Natural killer cell (primary cell): ENCODE measurements around the gene MAD1L1. TPM values are rescaled to one million over a fixed set of nuclear protein-coding genes. Genes with fewer than 3 reads are reported as not detected.

Experiments used
- ATAC-seq, 3 donors: fragments of 150-1000 bp in 2 of 3; fragments of 200-7000 bp in 1 of 3; cut with Tn5 transposase; 1 replicate in 1 of 3; 2 replicates in 2 of 3; pipeline ENCODE4 v1.10.0; 2021; ENCODE audit warnings: mild to moderate bottlenecking in 2 of 3, moderate library complexity in 2 of 3
- DNase-seq, 2 donors: peaks; one replicate each; pipeline versions ENCODE4 v3.0.0 to v3.0.0-alpha.2; 2013 to 2021; ENCODE audit warnings: mixed read lengths in 1 of 2
- H3K27ac ChIP-seq: one replicate; pipeline ENCODE4 v1.5.1; 2013; ENCODE audit warnings: mild to moderate bottlenecking, low read length
- H3K27me3 ChIP-seq: one replicate; pipeline ENCODE4 v1.6.1; 2013; ENCODE audit warnings: low read length; ENCODE audit not compliant: control insufficient read depth, insufficient read depth
- H3K36me3 ChIP-seq: one replicate; pipeline ENCODE4 v1.6.1; 2013; ENCODE audit warnings: low read length; ENCODE audit not compliant: control insufficient read depth, insufficient read depth
- H3K4me1 ChIP-seq: one replicate; pipeline ENCODE4 v1.6.1; 2013; ENCODE audit warnings: low read length; ENCODE audit not compliant: control insufficient read depth, insufficient read depth
- H3K4me3 ChIP-seq: one replicate; pipeline ENCODE4 v1.5.1; 2013; ENCODE audit warnings: low read length
- H3K9me3 ChIP-seq: one replicate; pipeline ENCODE4 v1.6.1; 2013; ENCODE audit warnings: low read length; ENCODE audit not compliant: control insufficient read depth, insufficient read depth
- H3K27ac Mint-ChIP-seq, 2 donors: one replicate each; pipeline ENCODE4 v1.8.0; 2022; ENCODE audit warnings: mild to moderate bottlenecking in 2 of 2, mixed read lengths in 2 of 2, moderate library complexity in 1 of 2
- H3K27me3 Mint-ChIP-seq, 2 donors: one replicate each; pipeline ENCODE4 v1.8.0; 2022; ENCODE audit warnings: low read depth in 2 of 2, mixed read lengths in 2 of 2
- H3K36me3 Mint-ChIP-seq: one replicate; pipeline ENCODE4 v1.8.0; 2022; ENCODE audit warnings: mixed read lengths
- H3K4me1 Mint-ChIP-seq, 2 donors: one replicate each; pipeline ENCODE4 v1.8.0; 2022; ENCODE audit warnings: mixed read lengths in 2 of 2
- H3K4me3 Mint-ChIP-seq: one replicate; pipeline ENCODE4 v1.8.0; 2022; ENCODE audit warnings: mild to moderate bottlenecking, moderate library complexity, mixed read lengths
- H3K9me3 Mint-ChIP-seq, 2 donors: one replicate each; pipeline ENCODE4 v1.8.0; 2022; ENCODE audit warnings: mixed read lengths in 2 of 2
- WGBS: methylation state at CpG from one replicate; pipeline ENCODE4 v1.1.7; 2013; ENCODE audit warnings: missing lambda C conversion rate; ENCODE audit not compliant: insufficient coverage; 5-methylcytosine and 5-hydroxymethylcytosine counted together
- intact Hi-C: fragments of 100-400 bp; cut with micrococcal nuclease; formaldehyde crosslinking; loops from one replicate; pipeline ENCODE4 v1.14.2; 2022
- total RNA-seq, 4 donors: library from RNA; stranded (reverse); fragments of 120-200 nt in 1 of 4; gene quantifications; one replicate each; pipeline versions ENCODE4 v1.2.3 to v1.2.4, GENCODE V29; 2013 to 2022
- TF ChIP-seq, protein P1 (sequence below): fragments of 200-600 bp; IDR thresholded peaks from one replicate; pipeline ENCODE4 v1.8.0; 2022; ENCODE audit warnings: antibody characterized with exemption

Gene MAD1L1
- total RNA-seq, 3 donors from 2014 or later (not counting 1 experiment from before 2014, with no cell fraction given): 53.6 to 81.2 (median 77.4) TPM

DNA sequence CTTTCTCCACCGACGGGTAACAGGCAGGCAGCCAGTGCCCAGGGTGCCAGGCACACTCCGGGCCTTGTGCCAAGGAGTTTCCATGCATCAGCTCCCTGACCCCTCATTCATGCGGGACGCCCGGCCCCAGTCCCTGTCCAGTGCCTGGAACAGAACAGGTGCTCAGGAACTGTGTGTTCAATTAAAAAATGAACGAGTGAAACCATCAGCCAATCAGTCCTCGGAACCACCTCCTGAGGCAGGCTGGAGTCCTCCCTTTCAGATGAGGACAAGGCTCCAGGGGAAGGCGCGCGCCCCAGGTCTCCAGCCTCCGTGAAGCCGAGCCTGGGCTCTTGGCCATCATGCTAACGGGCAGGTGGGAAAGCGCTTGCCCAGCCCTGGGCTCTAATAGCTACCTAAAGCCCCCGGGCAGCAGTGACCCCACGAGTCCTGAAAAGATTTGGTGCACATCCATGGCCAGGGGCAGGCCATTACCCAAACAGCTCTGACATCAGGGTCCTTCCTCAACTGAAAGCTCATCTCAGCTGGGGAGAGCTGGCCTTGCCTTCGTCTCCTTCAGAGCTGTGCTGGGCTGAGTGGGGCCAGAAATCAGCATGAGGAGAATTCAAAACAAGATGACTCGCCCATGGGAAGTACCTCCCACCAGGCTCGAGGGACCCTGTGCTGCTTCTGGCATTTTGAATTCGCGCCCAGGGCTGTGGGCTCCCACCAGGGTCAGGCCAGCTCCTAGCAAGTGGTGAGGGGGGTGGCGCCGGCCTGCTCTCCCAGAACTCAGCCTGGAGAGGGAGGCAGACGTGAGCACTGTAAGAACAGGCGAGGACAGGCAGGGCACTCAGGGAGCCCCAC is 200.5 kb downstream of the MAD1L1 start:
- WGBS: 87% methylated on average over 26 of the region's 26 CpGs
- intact Hi-C loops: no loop called here
- H3K36me3 ChIP-seq: no peaks in the 10 kb centered on the region
- H3K27me3 Mint-ChIP-seq: peaks cover 21 to 46% of the 10 kb centered on the region in 2 donors
- no peaks in the 10 kb centered on the region for H3K27me3 ChIP-seq
- H3K36me3 Mint-ChIP-seq: peaks cover 22% of the 10 kb centered on the region
- H3K4me1 ChIP-seq: peaks cover 30% of the 10 kb centered on the region
- no peak for ATAC-seq
- no peak for DNase-seq
- peaks cover 6 to 10% of the 10 kb centered on the region in 2 donors for H3K9me3 Mint-ChIP-seq
- peak overlapping the region; percentile 90 for H3K4me3 Mint-ChIP-seq
- peaks cover 11% of the 10 kb centered on the region for H3K9me3 ChIP-seq
- no peak overlapping the region for H3K4me3 ChIP-seq
- H3K27ac Mint-ChIP-seq: peak overlapping the region in 1 of 2 donors; percentile 85
- H3K4me1 Mint-ChIP-seq: peaks cover 45 to 54% of the 10 kb centered on the region in 2 donors
- no peak overlapping the region for H3K27ac ChIP-seq
- TF ChIP-seq, protein P1, sequence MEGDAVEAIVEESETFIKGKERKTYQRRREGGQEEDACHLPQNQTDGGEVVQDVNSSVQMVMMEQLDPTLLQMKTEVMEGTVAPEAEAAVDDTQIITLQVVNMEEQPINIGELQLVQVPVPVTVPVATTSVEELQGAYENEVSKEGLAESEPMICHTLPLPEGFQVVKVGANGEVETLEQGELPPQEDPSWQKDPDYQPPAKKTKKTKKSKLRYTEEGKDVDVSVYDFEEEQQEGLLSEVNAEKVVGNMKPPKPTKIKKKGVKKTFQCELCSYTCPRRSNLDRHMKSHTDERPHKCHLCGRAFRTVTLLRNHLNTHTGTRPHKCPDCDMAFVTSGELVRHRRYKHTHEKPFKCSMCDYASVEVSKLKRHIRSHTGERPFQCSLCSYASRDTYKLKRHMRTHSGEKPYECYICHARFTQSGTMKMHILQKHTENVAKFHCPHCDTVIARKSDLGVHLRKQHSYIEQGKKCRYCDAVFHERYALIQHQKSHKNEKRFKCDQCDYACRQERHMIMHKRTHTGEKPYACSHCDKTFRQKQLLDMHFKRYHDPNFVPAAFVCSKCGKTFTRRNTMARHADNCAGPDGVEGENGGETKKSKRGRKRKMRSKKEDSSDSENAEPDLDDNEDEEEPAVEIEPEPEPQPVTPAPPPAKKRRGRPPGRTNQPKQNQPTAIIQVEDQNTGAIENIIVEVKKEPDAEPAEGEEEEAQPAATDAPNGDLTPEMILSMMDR: no peak

DNA sequence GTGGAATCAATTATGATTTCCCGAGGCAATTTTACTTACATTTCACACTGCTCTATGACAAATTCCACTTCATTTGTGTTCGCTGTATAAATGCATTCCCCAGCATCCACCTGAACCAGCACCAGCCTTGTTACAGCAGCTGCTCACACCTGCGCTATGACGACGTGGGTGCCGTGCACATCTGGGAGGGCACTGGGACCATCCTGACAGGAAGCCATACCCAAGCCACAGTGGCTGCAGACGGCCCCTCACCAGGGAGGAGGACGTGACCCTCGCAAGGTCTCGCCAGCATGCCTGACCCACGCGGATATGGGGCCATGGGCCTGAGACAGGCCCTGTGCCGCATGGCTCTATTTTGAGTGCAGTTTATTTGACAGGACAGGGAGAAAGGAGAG is 201.3 kb downstream of the MAD1L1 start:
- H3K4me1 ChIP-seq: peaks cover 25% of the 10 kb centered on the region
- Mint-ChIP-seq H3K36me3 (peaks cover 29% of the 10 kb centered on the region), H3K4me1 (peaks cover 40 to 47% of the 10 kb centered on the region in 2 donors), H3K4me3 (peak overlapping the region; percentile 90), H3K9me3 (peaks cover 6 to 10% of the 10 kb centered on the region in 2 donors), H3K27ac (peak overlapping the region; percentile 64 to 85), H3K27me3 (peaks cover 16 to 42% of the 10 kb centered on the region in 2 donors)
- H3K27me3 ChIP-seq: no peaks in the 10 kb centered on the region
- H3K9me3 ChIP-seq: peaks cover 11% of the 10 kb centered on the region
- TF ChIP-seq, protein P1: no peak
- peak in 1 of 3 donors; percentile 16 for ATAC-seq
- WGBS: 49% methylated on average over 13 of the region's 13 CpGs
- H3K4me3 ChIP-seq: no peak overlapping the region
- DNase-seq: no peak
- H3K36me3 ChIP-seq: no peaks in the 10 kb centered on the region
- H3K27ac ChIP-seq: no peak overlapping the region
- intact Hi-C loops: loop anchor here (1.0 kb wide), 1 partner anchor 12 kb away; no protein-coding TSS in a partner anchor

DNA sequence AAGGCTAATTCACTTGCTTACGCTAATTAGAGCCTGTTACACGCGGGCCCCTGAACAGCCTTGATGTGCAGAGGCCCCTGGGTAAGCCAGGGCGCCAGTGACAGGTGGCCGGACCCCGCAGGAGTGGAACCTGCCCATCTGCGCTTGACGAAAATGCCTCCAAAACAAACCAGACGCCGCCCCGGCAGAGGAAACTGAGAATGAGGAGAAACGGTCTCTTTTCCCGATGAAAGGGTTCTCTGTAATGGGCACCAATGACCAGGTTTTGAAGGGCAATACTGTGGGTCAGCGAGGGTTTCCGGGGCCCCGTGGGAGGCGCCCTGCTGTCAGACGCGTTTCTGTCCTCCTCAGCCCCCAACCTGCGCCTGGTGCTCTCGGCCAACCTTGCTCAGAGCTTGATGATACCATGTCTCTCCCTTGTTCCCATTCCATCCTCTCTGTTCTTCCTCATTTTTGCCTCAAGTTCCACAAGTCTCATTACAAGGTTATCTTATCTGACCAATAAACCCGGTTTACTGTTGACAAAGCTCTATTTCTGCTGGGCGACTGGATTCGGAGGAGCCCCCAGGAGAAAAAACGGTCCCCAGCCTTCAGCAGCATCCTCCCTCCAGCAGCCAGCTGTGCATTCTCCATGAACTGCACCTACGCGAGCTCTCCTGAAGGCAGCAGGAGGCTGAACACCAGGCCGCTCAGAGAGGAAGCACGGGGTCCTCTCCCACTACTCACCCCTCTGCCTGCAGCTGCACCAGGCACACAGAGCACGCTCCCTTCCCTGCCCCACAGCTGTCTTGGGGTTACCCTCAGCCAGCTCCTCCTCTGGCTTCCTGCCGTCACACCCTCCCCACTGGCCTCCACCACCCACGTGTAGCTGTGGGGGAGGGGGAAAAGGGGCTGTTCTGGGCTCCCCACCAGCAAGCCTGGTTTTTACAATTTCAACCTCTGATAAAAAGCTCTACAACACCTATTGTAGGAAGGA is 202.0 kb downstream of the MAD1L1 start:
- ATAC-seq (peak; percentile 93 to 100 (median 99)), DNase-seq (peak; percentile 67 to 69)
- Mint-ChIP-seq H3K36me3 (peaks cover 35% of the 10 kb centered on the region), H3K27me3 (peaks cover 16 to 42% of the 10 kb centered on the region in 2 donors), H3K4me3 (peak overlapping the region; percentile 90), H3K4me1 (peaks cover 40 to 47% of the 10 kb centered on the region in 2 donors), H3K27ac (peak overlapping the region; percentile 64 to 85), H3K9me3 (peaks cover 6 to 10% of the 10 kb centered on the region in 2 donors)
- intact Hi-C loops: loop anchor here (1.0 kb wide), 1 partner anchor 11 kb away; no protein-coding TSS in a partner anchor
- no peak overlapping the region for H3K27ac ChIP-seq
- no peaks in the 10 kb centered on the region for H3K36me3 ChIP-seq
- H3K27me3 ChIP-seq: no peaks in the 10 kb centered on the region
- peaks cover 25% of the 10 kb centered on the region for H3K4me1 ChIP-seq
- WGBS: 84% methylated on average over 30 of the region's 32 CpGs
- TF ChIP-seq, protein P1: no peak
- peaks cover 11% of the 10 kb centered on the region for H3K9me3 ChIP-seq
- H3K4me3 ChIP-seq: no peak overlapping the region
